ENCODE measurements around the gene IFNGR1. TPM values are rescaled to one million over a fixed set of nuclear protein-coding genes. Genes with fewer than 3 reads are reported as not detected.

IFNGR1 gene
- total RNA-seq, 1 experiment from 2014 or later, result 58.4 TPM

GRCh38 chr6:137223370-137224131 lies 4.4 kb upstream of the IFNGR1 start:
- POLR2A ChIA-PET, result interaction anchor here (0.6 to 18.8 kb wide), 7 partner anchors 10 to 880 kb away, joined by 3 to 651 read pairs (median 3); no protein-coding TSS in a partner anchor
- intact Hi-C loops (cut with micrococcal nuclease), result no loop called here
- no peak overlapping the region for H3K4me3 Mint-ChIP-seq (ENCODE audit: unreplicated experiment)
- H3K4me1 Mint-ChIP-seq (ENCODE audit: insufficient read depth, unreplicated experiment), result peaks cover 24% of the 10 kb centered on the region
- H3K36me3 Mint-ChIP-seq (ENCODE audit: insufficient read depth, unreplicated experiment), result no peaks in the 10 kb centered on the region
- DNase-seq (ENCODE audit: unreplicated experiment), result peak; percentile 95
- CTCF ChIA-PET, result interaction anchor here (0.6 to 2.8 kb wide), 4 partner anchors 14 to 210 kb away, joined by 3 to 12 read pairs (median 3); no protein-coding TSS in a partner anchor
- BruUV-seq (replicated peaks), result no TSS peak
- no peaks in the 10 kb centered on the region for H3K27me3 Mint-ChIP-seq (ENCODE audit: insufficient read depth, unreplicated experiment)
- TF ChIP-seq CTCF (IDR thresholded peaks at IDR 0.05; ENCODE audit: unreplicated experiment), result no peak
- peak overlapping the region; percentile 61 for H3K27ac Mint-ChIP-seq (ENCODE audit: low read depth, unreplicated experiment)
- no peaks in the 10 kb centered on the region for H3K9me3 Mint-ChIP-seq (ENCODE audit: unreplicated experiment)

- no peaks in the 10 kb centered on the region for H3K9me3 Mint-ChIP-seq (ENCODE audit: unreplicated experiment)
- H3K4me3 Mint-ChIP-seq (ENCODE audit: unreplicated experiment), result no peak overlapping the region
- no peak for TF ChIP-seq CTCF (IDR thresholded peaks at IDR 0.05; ENCODE audit: unreplicated experiment)
- DNase-seq (ENCODE audit: unreplicated experiment), result no peak
- H3K27me3 Mint-ChIP-seq (ENCODE audit: insufficient read depth, unreplicated experiment), result no peaks in the 10 kb centered on the region
- BruUV-seq (replicated peaks), result no TSS peak
- H3K36me3 Mint-ChIP-seq (ENCODE audit: insufficient read depth, unreplicated experiment), result peaks cover 8% of the 10 kb centered on the region
- H3K4me1 Mint-ChIP-seq (ENCODE audit: insufficient read depth, unreplicated experiment), result peaks cover 30% of the 10 kb centered on the region
- H3K27ac Mint-ChIP-seq (ENCODE audit: low read depth, unreplicated experiment), result no peak overlapping the region
- intact Hi-C loops (cut with micrococcal nuclease), result no loop called here
- ChIA-PET POLR2A (interaction anchor here (1.0 to 18.8 kb wide), 3 partner anchors 9 to 40 kb away, joined by 3 to 651 read pairs (median 3); no protein-coding TSS in a partner anchor), CTCF (interaction anchor here (1.0 to 2.8 kb wide), 3 partner anchors 17 to 56 kb away, joined by 3 to 12 read pairs (median 5); no protein-coding TSS in a partner anchor)
Observed at GRCh38 chr6:137222381-137222780, 3.2 kb upstream of the IFNGR1 start.

GRCh38 chr6:137219664-137220252 lies 573 bp upstream of the IFNGR1 start:
- intact Hi-C loops (cut with micrococcal nuclease), result loop anchor here (2.0 to 5.0 kb wide), 4 partner anchors 15 to 93 kb away; no protein-coding TSS in a partner anchor
- TF ChIP-seq CTCF (IDR thresholded peaks at IDR 0.05; ENCODE audit: unreplicated experiment), result no peak
- CTCF ChIA-PET, result interaction anchor here (0.5 to 0.9 kb wide), 3 partner anchors 21 to 95 kb away, joined by 3 to 4 read pairs (median 4); no protein-coding TSS in a partner anchor
- Mint-ChIP-seq H3K4me3 (ENCODE audit: unreplicated experiment) (peak overlapping the region; percentile 91), H3K36me3 (ENCODE audit: insufficient read depth, unreplicated experiment) (peaks cover 31% of the 10 kb centered on the region), H3K27me3 (ENCODE audit: insufficient read depth, unreplicated experiment) (no peaks in the 10 kb centered on the region), H3K27ac (ENCODE audit: low read depth, unreplicated experiment) (peak overlapping the region; percentile 93), H3K9me3 (ENCODE audit: unreplicated experiment) (no peaks in the 10 kb centered on the region), H3K4me1 (ENCODE audit: insufficient read depth, unreplicated experiment) (peaks cover 35% of the 10 kb centered on the region)
- BruUV-seq (replicated peaks), result no TSS peak
- no peak for DNase-seq (ENCODE audit: unreplicated experiment)
- POLR2A ChIA-PET, result interaction anchor here (0.6 to 18.8 kb wide), 15 partner anchors 8 to 509 kb away, joined by 3 to 651 read pairs (median 4); no protein-coding TSS in a partner anchor

GRCh38 chr6:137218473-137218916 lies 690 bp downstream of the IFNGR1 start:
- Mint-ChIP-seq H3K4me1 (ENCODE audit: insufficient read depth, unreplicated experiment) (peaks cover 38% of the 10 kb centered on the region), H3K36me3 (ENCODE audit: insufficient read depth, unreplicated experiment) (peaks cover 43% of the 10 kb centered on the region), H3K27ac (ENCODE audit: low read depth, unreplicated experiment) (peak overlapping the region; percentile 93), H3K9me3 (ENCODE audit: unreplicated experiment) (no peaks in the 10 kb centered on the region), H3K4me3 (ENCODE audit: unreplicated experiment) (peak overlapping the region; percentile 91), H3K27me3 (ENCODE audit: insufficient read depth, unreplicated experiment) (no peaks in the 10 kb centered on the region)
- DNase-seq (ENCODE audit: unreplicated experiment), result peak; percentile 73
- CTCF ChIA-PET, result interaction anchor here (0.9 to 1.4 kb wide), 4 partner anchors 19 to 124 kb away, joined by 3 to 9 read pairs (median 4); no protein-coding TSS in a partner anchor
- intact Hi-C loops (cut with micrococcal nuclease), result loop anchor here (2.0 to 5.0 kb wide), 4 partner anchors 16 to 94 kb away; no protein-coding TSS in a partner anchor
- POLR2A ChIA-PET, result interaction anchor here (0.7 to 18.8 kb wide), 25 partner anchors 8 to 887 kb away, joined by 3 to 651 read pairs (median 8); partner anchors contain the start of gene PERP
- TF ChIP-seq CTCF (IDR thresholded peaks at IDR 0.05; ENCODE audit: unreplicated experiment), result no peak
- no TSS peak for BruUV-seq (replicated peaks)
